ENCODE measurements around the gene MYBPC3. TPM values are rescaled to one million over a fixed set of nuclear protein-coding genes. Genes with fewer than 3 reads are reported as not detected.
A peak's percentile ranks its signal among the peaks of the same experiment; 100 is the strongest.

Gene MYBPC3
- total RNA-seq, 1 donor from 2014 or later: not detected

DNA sequence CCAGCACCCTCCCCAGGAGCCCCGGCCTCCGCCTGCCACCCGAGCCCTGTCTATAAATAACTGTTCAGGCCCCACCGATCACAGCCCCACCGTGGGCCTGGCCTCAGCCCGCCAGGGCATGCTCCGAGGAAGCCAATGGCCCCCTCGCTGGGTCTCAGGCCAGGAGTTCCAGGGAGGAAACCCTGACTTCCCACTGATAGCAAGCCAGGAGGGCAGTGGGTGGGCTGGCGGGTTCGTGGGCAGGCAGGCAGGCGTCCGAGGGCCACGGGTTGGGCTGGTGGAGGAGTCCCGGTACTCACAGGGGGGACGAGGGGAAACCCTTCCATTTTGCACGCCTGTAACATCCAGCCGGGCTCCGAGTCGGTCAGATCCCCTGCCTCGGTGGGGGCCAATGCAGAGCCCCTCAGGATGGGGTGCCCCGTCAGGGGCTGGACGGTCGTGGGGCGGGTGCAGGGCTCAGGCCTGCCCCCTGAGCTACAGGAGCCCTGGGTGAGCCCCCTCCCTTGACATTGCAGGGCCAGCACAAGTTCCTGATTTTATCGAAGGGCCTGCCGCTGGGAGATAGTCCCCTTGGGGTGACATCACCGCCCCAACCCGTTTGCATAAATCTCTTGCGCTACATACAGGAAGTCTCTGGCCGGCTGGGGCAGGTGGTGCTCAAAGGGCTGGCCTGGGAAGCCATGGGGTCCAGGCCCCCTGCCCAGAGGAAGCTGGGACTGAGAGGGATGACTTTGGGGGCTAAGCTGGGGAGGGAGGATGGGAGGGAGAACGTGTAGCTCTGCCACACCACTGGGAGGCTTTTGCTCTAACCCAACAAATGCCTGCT lies 25.7 kb upstream of the MYBPC3 start, which contains the start of gene SPI1:
TSS of gene SPI1 (minus strand) at position 538 of the 826 bp plus-strand sequence. CDS start at position 344, 194 bp downstream.
- intact Hi-C loops (cut with DNase I): loop anchor here (5.0 to 10.0 kb wide), 2 partner anchors 74 to 237 kb away; no protein-coding TSS in a partner anchor
- TF ChIP-seq CTCF (IDR thresholded peaks at IDR 0.05): no peak
- TF ChIP-seq POLR2A (IDR thresholded peaks at IDR 0.05): no peak
- TF ChIP-seq POLR2AphosphoS5 (IDR thresholded peaks at IDR 0.05; ENCODE audit: insufficient read depth in 1 of 2, low read depth in 1 of 2): peak in 1 of 2 donors; percentile 10
- H3K9me3 ChIP-seq: no peaks in the 10 kb centered on the region
- no peaks in the 10 kb centered on the region for H3K27me3 ChIP-seq
- no peak for DNase-seq (ENCODE audit: extremely low spot score in 2 of 2)
- peak within 1 kb of the TSS; percentile 27 for H3K27ac ChIP-seq
- no peaks in the 10 kb centered on the region for H3K4me1 ChIP-seq
- H3K36me3 ChIP-seq: no peaks in the 10 kb centered on the region
- peak within 1 kb of the TSS in 1 of 2 donors; percentile 29 for H3K4me3 ChIP-seq

DNA sequence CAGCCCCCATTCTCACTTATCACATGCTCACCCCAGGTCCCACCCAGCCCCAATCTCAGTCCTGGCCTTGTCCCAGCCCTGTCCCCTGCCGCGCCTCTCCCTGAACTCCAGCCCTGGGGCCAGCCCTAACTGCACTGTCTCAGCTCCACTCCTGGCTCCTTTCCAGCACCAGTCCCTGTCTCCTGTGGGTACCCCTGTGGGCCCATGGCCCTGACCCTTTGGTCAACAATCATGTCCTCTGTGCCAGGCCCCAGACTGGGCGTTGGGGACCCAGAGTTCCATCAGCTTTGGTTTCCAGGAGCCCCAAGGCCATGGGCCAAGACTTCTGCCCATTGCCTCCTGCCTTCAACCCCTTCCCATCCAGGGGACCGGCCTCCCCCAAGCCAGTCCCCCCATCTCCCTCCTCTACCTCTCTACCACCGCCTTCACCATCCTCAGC lies 25.1 kb upstream of the MYBPC3 start:
- DNase-seq (ENCODE audit: extremely low spot score in 2 of 2): no peak
- intact Hi-C loops (cut with DNase I): loop anchor here (5.0 to 10.0 kb wide), 2 partner anchors 75 to 237 kb away; no protein-coding TSS in a partner anchor
- Histone ChIP-seq H3K9me3 (no peaks in the 10 kb centered on the region), H3K27ac (peak overlapping the region; percentile 27), H3K36me3 (no peaks in the 10 kb centered on the region), H3K4me1 (no peaks in the 10 kb centered on the region), H3K27me3 (no peaks in the 10 kb centered on the region), H3K4me3 (peak overlapping the region in 1 of 2 donors; percentile 29)
- no peak for TF ChIP-seq POLR2AphosphoS5 (IDR thresholded peaks at IDR 0.05; ENCODE audit: insufficient read depth in 1 of 2, low read depth in 1 of 2)
- TF ChIP-seq POLR2A (IDR thresholded peaks at IDR 0.05): no peak
- no peak for TF ChIP-seq CTCF (IDR thresholded peaks at IDR 0.05)

GRCh38 chr11:47376525-47377371 lies 24.2 kb upstream of the MYBPC3 start:
- H3K4me3 ChIP-seq: peak overlapping the region in 1 of 2 donors; percentile 8
- no peaks in the 10 kb centered on the region for H3K9me3 ChIP-seq
- H3K36me3 ChIP-seq: no peaks in the 10 kb centered on the region
- H3K4me1 ChIP-seq: no peaks in the 10 kb centered on the region
- no peak overlapping the region for H3K27ac ChIP-seq
- intact Hi-C loops (cut with DNase I): loop anchor here (5.0 to 10.0 kb wide), 2 partner anchors 76 to 238 kb away; no protein-coding TSS in a partner anchor
- DNase-seq (ENCODE audit: extremely low spot score in 2 of 2): no peak
- H3K27me3 ChIP-seq: no peaks in the 10 kb centered on the region
- TF ChIP-seq POLR2A (IDR thresholded peaks at IDR 0.05) (no peak), POLR2AphosphoS5 (IDR thresholded peaks at IDR 0.05; ENCODE audit: insufficient read depth in 1 of 2, low read depth in 1 of 2) (no peak), CTCF (IDR thresholded peaks at IDR 0.05) (no peak)

DNA sequence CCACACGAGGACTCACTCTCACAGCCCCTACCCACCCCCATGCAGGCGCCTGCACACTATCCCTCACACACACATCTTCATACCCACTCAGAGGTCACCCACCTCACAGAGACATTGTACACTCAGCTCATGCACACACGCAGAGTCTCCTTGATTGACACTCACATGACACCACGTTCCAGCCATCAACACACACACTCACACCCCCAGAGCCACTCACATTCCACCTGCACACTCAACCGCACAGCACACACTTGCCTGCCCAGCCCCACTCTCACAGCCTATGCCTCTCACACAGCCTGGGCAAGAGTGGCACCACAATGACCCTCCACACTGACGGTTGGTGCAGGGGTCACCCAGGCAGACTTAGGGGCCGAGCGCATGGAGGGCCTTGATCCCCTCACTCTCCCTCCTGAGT lies 23.6 kb upstream of the MYBPC3 start:
- Histone ChIP-seq H3K27ac (no peak overlapping the region), H3K4me3 (peak overlapping the region in 1 of 2 donors; percentile 2)

More for the DNA sequence above, 23.6 kb upstream of the MYBPC3 start:
- no peak for DNase-seq (ENCODE audit: extremely low spot score in 2 of 2)
- intact Hi-C loops (cut with DNase I): loop anchor here (5.0 to 10.0 kb wide), 2 partner anchors 76 to 239 kb away; no protein-coding TSS in a partner anchor
- TF ChIP-seq POLR2A (IDR thresholded peaks at IDR 0.05) (no peak), POLR2AphosphoS5 (IDR thresholded peaks at IDR 0.05; ENCODE audit: insufficient read depth in 1 of 2, low read depth in 1 of 2) (no peak), CTCF (IDR thresholded peaks at IDR 0.05) (no peak)
- no peaks in the 10 kb centered on the region for H3K36me3 ChIP-seq
- no peaks in the 10 kb centered on the region for H3K4me1 ChIP-seq
- no peaks in the 10 kb centered on the region for H3K9me3 ChIP-seq
- H3K27me3 ChIP-seq: no peaks in the 10 kb centered on the region

Data from vagina (tissue), 2 donors.